HTERT RPE-1 (cell line): ENCODE measurements around the gene GUK1.
"Not testable (repeated sequence)": the region's sequence is repeated elsewhere in the genome, so short reads cannot be mapped to it uniquely, and the experiment has no call there.

ENCODE experiments used
- in situ Hi-C: fragments of 300-500 bp; cut with MboI; formaldehyde crosslinking; loops from 4 replicates; pipeline ENCODE4 v1.14.3; 2020; ENCODE audit warnings: low sequenced_read_pairs

Gene GUK1

GRCh38 chr1:228175316-228176023 is 35.4 kb downstream of the GUK1 start:
- in situ Hi-C loops, result no loop called here

DNA sequence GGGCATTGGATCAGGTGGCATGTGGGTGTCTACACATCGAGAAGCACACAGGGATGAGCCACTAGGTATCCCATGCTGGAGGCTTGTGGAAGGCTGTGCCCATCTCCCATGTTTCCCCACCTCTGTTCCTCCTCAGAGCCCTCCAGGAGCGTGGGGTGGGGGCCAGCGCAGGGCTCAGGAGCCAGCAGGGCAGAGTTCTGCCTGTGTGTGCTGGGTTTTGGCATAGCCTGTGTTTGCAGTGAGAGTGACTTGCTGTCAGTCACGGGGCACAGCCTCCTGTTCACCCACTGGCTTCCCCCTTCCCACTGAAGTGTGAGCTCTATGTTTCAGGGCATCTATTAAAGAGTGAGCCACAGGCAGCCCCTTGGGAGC is 35.9 kb downstream of the GUK1 start:
- in situ Hi-C loops, result no loop called here

GRCh38 chr1:228176461-228177182 is 36.5 kb downstream of the GUK1 start:
- in situ Hi-C loops, result no loop called here

- in situ Hi-C loops, result no loop called here
Observed at GRCh38 chr1:228177183-228177475, 37.0 kb downstream of the GUK1 start.

DNA sequence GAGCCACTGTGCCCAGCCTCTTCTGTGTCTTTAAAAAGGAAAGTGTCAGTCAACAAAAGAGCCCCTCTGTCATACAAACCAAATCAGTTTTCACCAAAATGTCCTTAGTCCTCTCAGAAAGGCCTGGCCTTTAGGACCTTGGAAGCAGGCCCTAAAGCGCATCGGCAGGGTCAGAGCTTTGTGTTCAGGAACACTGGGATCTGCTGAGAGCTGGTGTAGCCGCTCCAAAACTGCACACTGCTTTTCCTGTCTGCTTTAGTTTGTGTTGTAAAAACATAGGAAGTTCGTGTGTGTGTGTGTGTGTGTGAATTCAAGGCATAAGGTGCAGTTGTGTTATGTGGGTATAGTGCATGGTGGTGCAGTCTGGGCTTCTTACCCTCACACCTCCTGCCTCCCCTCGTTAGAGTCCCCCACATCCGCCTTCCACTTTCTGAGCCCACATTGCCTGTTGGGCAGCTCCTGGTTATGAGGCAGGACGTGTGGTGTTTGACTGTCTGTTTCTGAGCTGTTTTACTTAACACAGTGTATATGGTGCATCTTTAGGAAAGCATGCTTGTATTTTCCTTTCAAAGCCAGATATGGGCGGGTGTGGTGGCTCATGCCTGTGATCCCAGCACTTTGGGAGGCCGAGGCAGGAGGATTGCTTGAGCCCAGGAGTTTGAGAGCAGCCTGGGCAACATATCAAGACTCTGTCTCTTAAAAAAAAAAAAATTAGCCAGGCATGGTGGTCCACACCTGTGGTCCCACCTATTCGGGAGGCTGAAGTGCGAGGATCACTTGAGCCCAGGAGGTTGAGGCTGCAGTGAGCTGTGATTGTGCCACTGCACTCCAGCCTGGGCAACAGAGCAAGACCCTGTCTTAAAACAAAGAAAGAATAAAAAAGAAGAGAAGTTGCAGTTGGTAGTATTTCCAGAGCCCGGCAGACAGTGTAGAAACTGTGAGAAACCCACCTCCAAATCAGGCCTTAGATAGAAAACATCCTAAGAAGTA is 37.9 kb downstream of the GUK1 start:
- in situ Hi-C loops, result no loop called here

GRCh38 chr1:228178737-228179684 is 38.9 kb downstream of the GUK1 start:
- in situ Hi-C loops, result no loop called here

DNA sequence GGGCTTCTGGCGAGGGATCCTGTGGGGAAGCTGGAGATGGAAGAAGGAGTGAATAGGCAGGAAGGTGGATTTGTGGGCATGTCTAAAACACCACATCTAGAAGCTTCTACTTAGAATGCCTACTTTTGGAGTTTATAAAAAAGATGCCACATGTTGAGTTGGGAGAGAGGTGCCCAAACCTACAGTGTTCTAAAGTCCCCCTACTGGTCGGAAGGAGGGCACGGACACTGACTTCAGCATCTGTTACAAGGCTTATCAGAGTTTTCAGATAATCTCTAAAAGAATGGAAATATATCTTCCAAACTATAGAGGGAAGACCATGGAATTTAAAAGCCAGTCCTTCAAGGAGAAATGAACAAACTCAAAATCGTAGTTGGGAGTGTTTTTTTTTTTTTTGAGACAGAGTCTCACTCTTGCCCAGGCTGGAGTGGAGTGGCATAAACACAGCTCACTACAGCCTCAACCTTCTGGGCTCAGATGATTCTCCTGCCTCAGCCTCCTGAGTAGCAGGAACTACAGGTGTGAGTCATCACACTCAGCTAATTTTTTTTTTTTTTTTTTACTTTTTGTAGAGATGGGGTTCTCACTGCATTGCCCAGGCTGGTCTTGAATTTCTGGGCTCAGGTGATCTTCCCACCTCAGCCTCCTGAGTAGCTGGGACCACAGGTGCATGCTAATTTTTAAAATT is 40.3 kb downstream of the GUK1 start:
- in situ Hi-C loops, result no loop called here

DNA sequence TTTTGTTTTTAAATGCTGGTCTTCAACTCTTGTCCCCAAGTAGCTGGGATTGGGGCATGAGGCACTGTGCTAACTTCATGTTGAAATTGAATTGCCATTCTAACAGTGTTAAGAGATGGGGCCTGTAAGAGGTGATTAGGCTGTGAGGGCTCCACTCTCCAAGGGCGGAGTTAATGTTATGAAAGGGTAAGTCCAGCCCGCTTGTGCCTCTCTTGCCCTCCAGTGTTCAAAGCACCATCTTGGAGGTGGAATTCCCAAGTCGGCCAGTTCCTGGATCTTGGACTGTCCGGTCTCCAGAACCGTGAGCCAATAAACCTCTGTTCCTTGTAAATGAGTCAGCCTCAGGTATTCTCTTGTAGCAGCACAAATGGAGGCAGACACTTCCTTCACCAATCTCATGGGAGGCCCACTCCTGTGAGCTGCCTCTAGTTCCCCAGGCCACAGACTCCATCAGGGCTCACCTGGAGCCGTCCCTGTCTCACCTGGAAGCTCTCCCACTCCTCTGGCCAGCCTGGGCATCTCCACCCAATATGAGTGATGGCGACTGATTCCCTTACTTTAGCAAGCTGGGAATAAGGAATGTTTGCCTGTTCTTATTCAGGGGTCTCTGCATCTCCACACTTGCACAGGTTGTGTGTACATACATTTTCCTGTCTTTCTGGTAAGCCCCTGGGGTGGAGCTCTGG is 41.0 kb downstream of the GUK1 start:
- in situ Hi-C loops, result no loop called here

DNA sequence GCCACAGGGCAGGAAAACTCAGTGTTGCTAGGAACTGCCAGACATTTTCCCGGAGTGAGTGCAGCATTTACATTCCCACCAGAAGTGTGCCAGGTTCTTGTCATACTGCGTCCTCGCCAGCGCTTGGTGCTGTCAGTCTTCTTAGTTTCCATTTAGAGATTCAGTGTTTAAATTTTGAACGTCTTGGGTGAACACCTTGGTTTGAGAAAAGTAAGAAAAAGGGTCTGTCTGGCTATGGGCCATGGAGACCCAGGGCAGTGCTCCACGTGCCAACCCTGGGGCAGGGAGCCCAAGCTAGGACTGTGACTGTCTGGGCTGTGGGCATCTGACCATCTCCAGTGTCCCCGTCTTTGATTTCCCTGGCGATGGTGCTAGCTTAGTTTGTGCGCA is 41.6 kb downstream of the GUK1 start:
- in situ Hi-C loops, result no loop called here

DNA sequence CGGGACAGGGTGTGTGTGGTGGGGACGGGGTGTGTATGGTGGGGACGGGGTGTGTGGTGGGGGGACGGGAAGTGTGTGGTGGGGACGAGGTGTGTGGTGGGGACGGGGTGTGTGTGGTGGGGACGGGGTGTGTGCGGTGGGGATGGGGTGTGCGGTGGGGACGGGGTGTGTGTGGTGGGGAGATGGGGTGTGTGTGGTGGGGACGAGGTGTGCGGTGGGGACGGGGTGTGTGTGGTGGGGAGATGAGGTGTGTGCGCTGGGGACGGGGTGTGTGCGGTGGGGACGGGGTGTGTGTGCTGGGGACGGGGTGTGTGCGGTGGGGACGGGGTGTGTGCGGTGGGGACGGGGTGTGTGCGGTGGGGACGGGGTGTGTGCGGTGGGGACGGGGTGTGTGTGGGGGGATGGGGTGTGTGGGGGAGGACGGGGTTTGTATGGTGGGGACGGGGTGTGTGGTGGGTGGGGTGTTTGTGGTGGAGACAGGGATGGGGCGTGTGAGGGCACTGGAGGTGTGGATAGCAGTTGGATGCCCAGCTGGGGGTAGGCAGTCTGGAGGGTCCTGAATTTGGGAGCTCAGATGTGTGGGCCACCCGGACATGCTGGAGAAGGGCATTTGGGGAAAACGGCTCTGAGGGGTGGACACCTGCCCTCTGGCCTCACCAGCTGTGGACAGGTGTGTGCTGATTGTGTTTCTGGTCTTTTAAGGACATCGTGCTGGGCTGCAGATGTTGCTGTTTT is 42.4 kb downstream of the GUK1 start:
- in situ Hi-C loops, result no loop called here

GRCh38 chr1:228184152-228184551 is 44.1 kb downstream of the GUK1 start:
- in situ Hi-C loops, result no loop called here

- in situ Hi-C loops, result no loop called here
Observed at GRCh38 chr1:228185641-228185965, 45.5 kb downstream of the GUK1 start.

- in situ Hi-C loops, result not testable (repeated sequence)
Observed at GRCh38 chr1:228188249-228188648, 48.2 kb downstream of the GUK1 start.

DNA sequence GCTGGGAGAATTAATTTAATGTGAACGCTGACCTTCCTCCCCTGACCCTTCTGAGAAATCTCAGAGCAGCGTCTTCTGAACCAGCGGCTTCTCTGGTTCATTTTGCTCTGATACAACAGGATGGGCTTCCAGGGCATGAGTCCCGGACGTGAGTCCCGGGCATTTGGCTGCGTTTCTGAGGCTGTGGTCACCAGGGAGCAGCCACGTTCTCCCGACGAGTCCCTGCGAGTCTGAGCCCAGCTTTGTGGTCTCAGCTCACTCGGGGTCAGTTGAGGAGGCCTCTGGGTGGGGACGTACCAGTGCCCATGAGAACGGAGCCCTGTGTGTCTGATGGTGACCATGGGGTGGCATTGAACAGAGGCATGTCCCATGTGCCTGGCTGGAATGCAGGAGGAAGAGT is 50.1 kb downstream of the GUK1 start:
- in situ Hi-C loops, result no loop called here

- in situ Hi-C loops, result no loop called here
Observed at GRCh38 chr1:228190778-228191177, 50.7 kb downstream of the GUK1 start.

DNA sequence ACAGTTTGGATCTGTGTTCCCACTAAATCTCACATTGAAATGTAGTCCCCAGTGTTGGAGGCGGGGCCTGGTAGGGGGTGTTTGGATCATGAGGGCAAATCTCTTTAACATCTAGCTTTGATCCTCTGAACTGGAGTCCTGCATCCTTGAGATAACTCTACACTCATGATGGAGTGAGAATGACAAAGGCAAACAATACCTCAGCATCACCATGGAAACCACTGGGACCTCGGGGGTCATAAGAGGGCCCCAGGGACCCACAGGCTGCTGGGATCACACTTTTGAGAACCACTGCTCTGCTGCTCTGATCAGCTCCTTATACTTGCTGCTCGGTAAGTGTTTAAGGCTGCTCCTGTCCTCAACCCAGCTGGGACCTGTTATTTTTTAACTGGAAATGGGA is 54.4 kb downstream of the GUK1 start:
- in situ Hi-C loops, result no loop called here

DNA sequence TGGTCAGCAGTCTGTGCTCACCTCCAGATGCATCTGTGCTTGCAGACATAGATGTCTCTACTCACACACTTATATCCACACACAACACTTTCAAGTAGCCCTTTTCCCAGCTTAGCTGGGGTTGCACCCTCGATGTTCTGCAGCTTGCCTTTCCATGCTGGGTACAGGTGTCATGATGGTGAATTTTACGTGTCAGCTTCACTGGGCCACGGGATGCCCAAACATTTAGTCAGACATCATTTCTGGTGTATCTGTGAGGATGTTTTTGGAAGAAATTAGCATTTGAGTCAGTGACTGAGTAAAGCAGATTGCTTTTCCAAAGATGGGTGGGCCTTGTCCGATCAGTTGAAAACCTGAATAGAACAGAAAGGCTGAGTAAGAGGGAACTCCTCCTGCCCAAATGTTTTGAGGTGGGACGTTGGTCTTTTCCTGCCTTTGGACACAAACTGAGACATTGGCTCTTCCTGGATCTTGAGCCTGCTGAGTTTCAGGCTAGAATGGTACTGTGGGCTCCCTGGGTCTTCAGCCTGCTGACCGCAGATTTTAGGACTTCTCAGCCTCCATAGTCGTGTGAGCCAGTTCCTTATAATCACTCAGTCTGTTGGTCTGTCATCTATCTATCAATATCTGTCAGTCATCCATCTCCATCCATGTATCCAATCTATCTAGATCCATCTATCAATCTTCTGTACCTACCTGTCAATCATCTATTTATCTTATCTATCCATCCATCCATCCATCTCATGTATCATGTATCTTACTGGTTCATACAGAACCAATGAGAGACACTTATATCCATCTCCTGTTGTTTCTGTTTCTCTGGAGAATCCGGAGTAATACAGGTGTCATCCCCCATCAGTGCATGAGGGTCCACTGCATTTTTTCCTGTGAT is 55.1 kb downstream of the GUK1 start:
- in situ Hi-C loops, result no loop called here

GRCh38 chr1:228197555-228198147 is 57.6 kb downstream of the GUK1 start:
- in situ Hi-C loops, result no loop called here
